ENCODE results near the gene KIDINS220. TPM values are rescaled to one million over a fixed set of nuclear protein-coding genes. Genes with fewer than 3 reads are reported as not detected.

Gene KIDINS220
- total RNA-seq, 1 donor from 2014 or later = 68.2 TPM

DNA sequence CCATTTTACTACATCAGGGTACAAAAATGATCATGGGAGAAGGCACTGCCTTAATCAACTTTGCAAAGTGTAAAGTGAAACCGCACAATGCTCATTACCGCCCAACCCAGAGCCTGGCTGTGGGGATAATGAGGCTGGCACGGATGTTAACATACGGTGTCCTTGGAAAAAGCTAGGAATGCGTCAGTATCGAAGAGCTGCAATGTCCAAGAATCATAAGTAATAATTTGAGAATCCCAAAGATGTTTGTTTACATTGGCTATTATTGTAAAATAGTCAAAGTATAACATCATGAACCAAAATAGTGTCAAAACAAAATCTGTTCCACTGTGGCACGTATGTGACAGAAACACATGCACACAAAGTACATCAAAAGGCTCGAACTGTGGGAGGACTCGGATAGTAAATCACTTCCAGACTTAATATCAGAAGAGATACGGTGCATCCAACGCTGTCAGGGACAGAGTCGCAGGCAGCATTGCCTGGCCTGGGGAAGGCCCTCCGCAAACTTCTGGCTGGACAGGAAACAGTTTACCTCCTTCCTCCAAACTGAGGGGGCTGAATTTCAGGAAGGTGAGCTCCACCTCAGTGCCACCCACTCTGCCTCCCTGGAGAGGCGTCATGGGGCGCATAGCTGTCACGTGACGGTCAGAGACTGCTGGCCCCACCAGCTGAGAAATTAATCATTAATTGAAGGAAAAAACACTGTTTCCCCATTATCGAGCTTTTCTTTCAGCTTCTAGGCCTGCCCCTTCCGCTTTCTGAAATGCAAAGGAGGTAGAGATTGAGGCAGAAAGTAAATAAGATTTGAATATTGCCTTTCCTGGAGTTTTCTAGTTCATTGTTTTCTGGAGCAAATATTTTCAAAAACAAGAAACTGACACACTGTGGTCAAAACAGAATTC lies 157.3 kb downstream of the KIDINS220 start:
- Mint-ChIP-seq H3K27me3 (ENCODE audit: low read depth) (no peaks in the 10 kb centered on the region), H3K9me3 (ENCODE audit: low read depth) (no peaks in the 10 kb centered on the region), H3K4me3 (ENCODE audit: unreplicated experiment) (peak overlapping the region; percentile 74), H3K36me3 (ENCODE audit: low read depth) (no peaks in the 10 kb centered on the region), H3K4me1 (ENCODE audit: low read depth) (peaks cover 53% of the 10 kb centered on the region), H3K27ac (ENCODE audit: unreplicated experiment) (peak overlapping the region; percentile 94)
- DNase-seq (ENCODE audit: low spot score) = no peak
- TF ChIP-seq, protein P1, sequence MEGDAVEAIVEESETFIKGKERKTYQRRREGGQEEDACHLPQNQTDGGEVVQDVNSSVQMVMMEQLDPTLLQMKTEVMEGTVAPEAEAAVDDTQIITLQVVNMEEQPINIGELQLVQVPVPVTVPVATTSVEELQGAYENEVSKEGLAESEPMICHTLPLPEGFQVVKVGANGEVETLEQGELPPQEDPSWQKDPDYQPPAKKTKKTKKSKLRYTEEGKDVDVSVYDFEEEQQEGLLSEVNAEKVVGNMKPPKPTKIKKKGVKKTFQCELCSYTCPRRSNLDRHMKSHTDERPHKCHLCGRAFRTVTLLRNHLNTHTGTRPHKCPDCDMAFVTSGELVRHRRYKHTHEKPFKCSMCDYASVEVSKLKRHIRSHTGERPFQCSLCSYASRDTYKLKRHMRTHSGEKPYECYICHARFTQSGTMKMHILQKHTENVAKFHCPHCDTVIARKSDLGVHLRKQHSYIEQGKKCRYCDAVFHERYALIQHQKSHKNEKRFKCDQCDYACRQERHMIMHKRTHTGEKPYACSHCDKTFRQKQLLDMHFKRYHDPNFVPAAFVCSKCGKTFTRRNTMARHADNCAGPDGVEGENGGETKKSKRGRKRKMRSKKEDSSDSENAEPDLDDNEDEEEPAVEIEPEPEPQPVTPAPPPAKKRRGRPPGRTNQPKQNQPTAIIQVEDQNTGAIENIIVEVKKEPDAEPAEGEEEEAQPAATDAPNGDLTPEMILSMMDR (IDR thresholded peaks at IDR 0.05) = no peak

DNA sequence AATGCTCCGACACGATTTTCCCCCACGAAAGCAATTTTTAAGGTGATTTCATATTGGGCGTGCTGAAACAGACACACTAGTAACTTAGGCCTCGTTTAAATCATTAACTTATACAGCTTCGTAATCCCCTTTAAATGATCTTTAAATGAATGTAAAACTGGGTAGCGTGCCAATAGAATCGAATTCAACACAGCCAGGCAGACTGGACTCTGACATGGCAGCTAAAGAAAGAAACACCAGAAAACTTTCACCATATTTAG lies 157.9 kb downstream of the KIDINS220 start:
- Mint-ChIP-seq H3K9me3 (ENCODE audit: low read depth) (peaks cover 3% of the 10 kb centered on the region), H3K4me3 (ENCODE audit: unreplicated experiment) (peak overlapping the region; percentile 74), H3K27me3 (ENCODE audit: low read depth) (no peaks in the 10 kb centered on the region), H3K4me1 (ENCODE audit: low read depth) (peaks cover 47% of the 10 kb centered on the region), H3K36me3 (ENCODE audit: low read depth) (peaks cover 2% of the 10 kb centered on the region), H3K27ac (ENCODE audit: unreplicated experiment) (peak overlapping the region; percentile 94)
- TF ChIP-seq, protein P1 (IDR thresholded peaks at IDR 0.05) = no peak
- no peak for DNase-seq (ENCODE audit: low spot score)

Other genes with a start within 250 kb of the KIDINS220 start
- gene ID2, start 155.6 kb downstream of the KIDINS220 start, total RNA-seq = 23.1 to 50.5 TPM (median 23.2 TPM) in 3 replicates
- 34.4 to 40.2 TPM (median 35.6 TPM) in 3 replicates for gene MBOAT2, start 166.1 kb upstream of the KIDINS220 start, total RNA-seq